Spinal cord (tissue), 10 donors: ENCODE data around the gene LIMA1. TPM values are rescaled to one million over a fixed set of nuclear protein-coding genes. Genes with fewer than 3 reads are reported as not detected.

Source experiments
- DNase-seq, 6 donors: peaks; one replicate each; pipeline versions ENCODE4 v3.0.0 to v3.0.0-alpha.2; 2013 to 2015; ENCODE audit warnings: low spot score in 6 of 6, low read depth in 4 of 6
- H3K27ac ChIP-seq: one replicate; pipeline ENCODE4 v1.5.1; 2013; ENCODE audit warnings: low read depth, low read length, control low read depth
- H3K27me3 ChIP-seq: one replicate; pipeline ENCODE4 v1.6.1; 2013; ENCODE audit warnings: low read length; ENCODE audit not compliant: control insufficient read depth, insufficient read depth
- H3K36me3 ChIP-seq: one replicate; pipeline ENCODE4 v1.6.1; 2013; ENCODE audit warnings: low read length; ENCODE audit not compliant: control insufficient read depth, insufficient read depth
- H3K4me1 ChIP-seq: one replicate; pipeline ENCODE4 v1.6.1; 2013; ENCODE audit warnings: low read length; ENCODE audit not compliant: control insufficient read depth, insufficient read depth
- H3K4me3 ChIP-seq: one replicate; pipeline ENCODE4 v1.5.1; 2013; ENCODE audit warnings: low read depth, low read length, control low read depth
- H3K9me3 ChIP-seq: one replicate; pipeline ENCODE4 v1.6.1; 2013; ENCODE audit warnings: low read length; ENCODE audit not compliant: control insufficient read depth, insufficient read depth
- WGBS: methylation state at CpG from one replicate; pipeline ENCODE4 v1.1.5; 2013; ENCODE audit warnings: missing lambda C conversion rate; ENCODE audit not compliant: insufficient coverage; 5-methylcytosine and 5-hydroxymethylcytosine counted together
- polyA plus RNA-seq, 2 donors: library from polyadenylated mRNA; unstranded; fragments of 120-200 nt; gene quantifications; one replicate each; pipeline ENCODE4 v1.2.1, GENCODE V29; 2013; ENCODE audit not compliant: insufficient read length in 2 of 2
- total RNA-seq, 2 donors: library from RNA; depleted of rRNA in 1 of 2; stranded (reverse); fragments of 120-200 nt in 1 of 2; fragments of >200 nt in 1 of 2; gene quantifications; one replicate each; pipeline versions ENCODE4 v1.2.3 to v1.2.4, GENCODE V29; 2013 to 2014
- donor health status: healthy.

The LIMA1 gene
- total and polyA plus RNA-seq, 4 donors, result 49.3 to 77.7 (median 56.0) TPM

DNA sequence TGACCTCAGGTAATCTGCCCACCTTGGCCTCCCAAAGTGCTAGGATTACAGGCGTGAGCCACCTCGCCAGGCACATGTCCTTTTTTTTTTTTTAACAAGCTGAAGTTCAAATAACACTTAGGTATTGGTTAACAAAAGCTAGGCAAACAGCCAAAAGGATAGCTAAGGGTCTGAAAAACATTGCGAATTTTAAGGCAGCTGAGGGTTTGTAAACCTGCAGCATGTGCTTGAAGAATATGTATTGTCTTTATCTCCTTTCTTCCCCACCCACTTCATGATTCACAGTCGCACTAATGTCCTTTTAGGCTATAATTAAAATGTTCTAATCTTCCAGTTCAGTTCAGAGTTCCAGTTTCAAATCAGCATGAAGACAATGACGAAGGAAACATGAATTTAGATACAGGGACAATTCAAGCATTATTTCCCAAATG, 86.0 kb downstream of the LIMA1 start:
- H3K27me3 ChIP-seq, result no peaks in the 10 kb centered on the region
- H3K36me3 ChIP-seq, result peaks cover 20% of the 10 kb centered on the region
- no peaks in the 10 kb centered on the region for H3K9me3 ChIP-seq
- DNase-seq, result no peak
- no peak overlapping the region for H3K4me3 ChIP-seq
- WGBS, result no CpG with 5 or more reads among the region's 5 CpGs
- no peaks in the 10 kb centered on the region for H3K4me1 ChIP-seq
- no peak overlapping the region for H3K27ac ChIP-seq

DNA sequence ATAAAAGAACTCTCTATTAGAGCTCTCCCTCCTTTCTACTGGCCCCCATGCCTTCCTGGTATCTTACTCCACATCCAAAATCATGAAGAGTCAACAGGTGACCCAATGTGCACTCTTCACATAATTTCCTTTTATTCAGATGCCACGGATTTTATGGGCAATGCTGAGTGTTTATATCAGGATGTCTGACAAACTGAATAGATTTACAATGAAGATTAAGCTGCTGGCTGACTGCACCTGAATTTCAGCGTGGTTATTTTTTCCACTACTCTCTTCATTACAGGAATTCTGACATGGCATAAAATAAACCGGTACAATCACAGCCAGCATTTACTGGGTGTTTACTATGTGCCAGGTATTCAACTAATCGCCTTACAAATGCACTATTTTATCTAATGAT, 86.8 kb downstream of the LIMA1 start:
- Histone ChIP-seq H3K36me3 (peaks cover 21% of the 10 kb centered on the region), H3K4me3 (no peak overlapping the region), H3K27ac (no peak overlapping the region), H3K4me1 (no peaks in the 10 kb centered on the region), H3K27me3 (no peaks in the 10 kb centered on the region), H3K9me3 (no peaks in the 10 kb centered on the region)
- DNase-seq, result peak in 1 of 6 donors; percentile 36
- WGBS, result 40% methylated on average over 1 of the region's 4 CpGs

DNA sequence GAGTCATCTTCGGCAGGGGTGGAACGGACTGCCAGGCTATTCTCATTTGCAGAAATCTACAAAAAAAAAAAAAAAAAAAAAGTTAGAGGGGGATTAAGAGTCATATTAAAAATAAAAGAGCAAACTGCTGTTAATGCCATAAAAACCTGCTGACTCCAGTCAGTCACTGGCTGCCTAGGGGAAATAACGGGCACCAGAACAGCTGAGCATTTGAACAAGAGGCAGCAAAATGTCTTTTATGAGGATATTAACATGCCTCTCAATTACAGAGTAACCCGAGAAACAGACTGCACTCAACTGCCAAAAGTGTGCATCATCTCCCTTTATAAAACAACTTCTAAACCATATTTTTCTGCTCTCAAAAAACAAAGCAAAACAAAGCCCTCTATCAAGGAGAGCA, 87.5 kb downstream of the LIMA1 start:
- no peaks in the 10 kb centered on the region for H3K9me3 ChIP-seq
- 0% methylated on average over 1 of the region's 4 CpGs for WGBS
- no peak overlapping the region for H3K4me3 ChIP-seq
- H3K36me3 ChIP-seq, result peaks cover 27% of the 10 kb centered on the region
- no peaks in the 10 kb centered on the region for H3K27me3 ChIP-seq
- no peaks in the 10 kb centered on the region for H3K4me1 ChIP-seq
- DNase-seq, result peak in 4 of 6 donors; percentile 7 to 96 (median 39)
- H3K27ac ChIP-seq, result no peak overlapping the region

DNA sequence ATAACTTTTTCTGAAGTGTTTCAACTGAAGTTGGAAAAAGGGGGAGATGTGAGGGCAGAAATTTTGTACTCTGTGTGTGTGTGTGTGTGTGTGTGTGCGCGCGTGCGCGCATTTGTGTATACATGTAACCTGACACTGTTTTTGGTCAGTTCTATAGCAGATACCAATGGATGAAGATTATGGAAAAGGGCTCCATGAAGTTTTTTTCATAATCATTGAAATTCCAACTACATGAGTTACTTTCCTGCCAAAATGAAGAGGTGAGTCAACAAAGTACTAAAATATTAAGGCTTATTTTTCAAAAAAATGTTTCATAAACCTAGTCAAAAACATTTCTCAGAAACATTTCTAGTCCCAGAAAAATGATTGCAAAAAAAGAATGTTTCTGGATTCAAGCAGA, 90.4 kb downstream of the LIMA1 start:
- H3K27me3 ChIP-seq, result no peaks in the 10 kb centered on the region
- peaks cover 7% of the 10 kb centered on the region for H3K4me1 ChIP-seq
- DNase-seq, result no peak
- WGBS, result 66% methylated on average over 4 of the region's 5 CpGs
- peaks cover 17% of the 10 kb centered on the region for H3K36me3 ChIP-seq
- no peak overlapping the region for H3K27ac ChIP-seq
- no peaks in the 10 kb centered on the region for H3K9me3 ChIP-seq
- no peak overlapping the region for H3K4me3 ChIP-seq

DNA sequence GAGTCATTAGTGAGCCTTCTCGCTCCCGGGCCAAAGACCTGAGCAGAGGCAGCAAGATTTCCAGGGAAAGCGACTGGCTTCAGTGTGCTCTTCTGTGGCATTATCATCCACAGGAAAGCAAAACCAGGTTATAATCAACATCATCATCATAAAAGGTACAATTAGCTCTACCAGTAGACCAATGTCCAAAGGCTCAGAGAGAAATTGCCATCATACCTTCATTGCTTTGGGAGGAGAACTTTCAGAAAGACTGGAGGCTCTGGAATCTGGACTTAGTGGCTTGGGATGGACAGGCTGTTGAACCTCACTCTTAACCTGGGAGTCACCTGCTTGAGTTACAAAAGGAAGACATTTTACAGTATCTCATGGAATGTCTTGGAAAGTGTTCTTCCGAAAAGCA, 91.1 kb downstream of the LIMA1 start:
- Histone ChIP-seq H3K27me3 (no peaks in the 10 kb centered on the region), H3K4me1 (peaks cover 12% of the 10 kb centered on the region), H3K9me3 (no peaks in the 10 kb centered on the region), H3K27ac (no peak overlapping the region), H3K4me3 (no peak overlapping the region), H3K36me3 (peaks cover 17% of the 10 kb centered on the region)
- WGBS, result no CpG with 5 or more reads among the region's 4 CpGs
- DNase-seq, result no peak

DNA sequence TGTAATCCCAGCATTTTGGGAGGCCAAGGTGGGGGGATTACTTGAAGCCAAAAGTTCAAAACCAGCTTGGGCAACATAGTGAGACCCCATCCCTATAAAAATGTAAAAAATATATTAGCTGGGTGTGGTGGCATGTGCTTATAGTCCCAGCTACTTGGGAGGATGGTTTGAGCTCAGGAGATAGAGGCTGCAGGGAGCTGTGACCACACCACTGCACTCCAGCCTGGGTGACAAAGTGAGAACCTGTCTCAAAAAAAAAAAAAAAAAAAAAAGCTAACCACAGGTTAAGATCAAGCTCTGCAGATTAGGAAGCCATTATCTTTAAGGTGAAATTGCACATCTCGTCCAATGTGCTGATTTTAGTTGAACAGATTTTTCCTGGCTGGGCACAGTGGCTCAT, 92.5 kb downstream of the LIMA1 start:
- H3K9me3 ChIP-seq, result no peaks in the 10 kb centered on the region
- H3K36me3 ChIP-seq, result peaks cover 17% of the 10 kb centered on the region
- no peaks in the 10 kb centered on the region for H3K27me3 ChIP-seq
- WGBS, result 100% methylated on average over 1 of the region's 1 CpG
- H3K4me1 ChIP-seq, result peaks cover 16% of the 10 kb centered on the region
- H3K4me3 ChIP-seq, result no peak overlapping the region
- no peak overlapping the region for H3K27ac ChIP-seq
- no peak for DNase-seq

DNA sequence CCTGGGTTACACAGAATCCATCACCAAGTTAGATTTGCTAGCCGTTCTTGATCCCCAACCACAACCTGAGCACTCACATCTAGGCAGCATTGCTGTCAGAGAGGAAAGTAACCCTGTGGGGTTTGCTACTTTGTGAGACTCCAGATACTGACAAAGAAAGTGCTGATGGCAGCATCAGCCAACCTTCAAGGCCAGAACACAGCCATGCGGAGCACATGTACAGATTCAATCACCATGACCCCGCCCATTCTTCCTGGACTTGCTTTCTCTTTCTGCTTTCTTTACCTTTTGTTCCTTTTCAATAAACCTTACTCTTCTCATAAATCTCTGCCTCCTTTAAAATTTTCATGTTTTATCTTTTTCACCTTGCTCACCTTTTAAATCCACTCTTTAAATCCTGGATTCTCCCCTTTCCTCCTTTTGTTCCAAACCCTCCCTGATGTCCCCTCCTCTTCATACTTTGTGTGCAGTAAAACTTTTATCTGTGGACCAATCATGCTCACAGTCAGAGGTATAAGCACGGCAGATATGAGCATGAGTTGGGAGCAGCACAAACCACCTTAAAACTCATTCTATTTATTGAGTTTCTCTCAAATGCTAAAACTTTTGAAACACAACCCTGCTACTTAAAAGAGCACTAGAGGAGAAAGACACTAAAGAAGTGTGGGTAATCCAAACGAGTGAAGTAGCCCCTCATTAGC, 94.3 kb downstream of the LIMA1 start:
- H3K27ac ChIP-seq, result no peak overlapping the region
- no peaks in the 10 kb centered on the region for H3K27me3 ChIP-seq
- no peak overlapping the region for H3K4me3 ChIP-seq
- 85% methylated on average over 2 of the region's 5 CpGs for WGBS
- H3K9me3 ChIP-seq, result no peaks in the 10 kb centered on the region
- DNase-seq, result no peak
- peaks cover 10% of the 10 kb centered on the region for H3K36me3 ChIP-seq
- peaks cover 24% of the 10 kb centered on the region for H3K4me1 ChIP-seq

DNA sequence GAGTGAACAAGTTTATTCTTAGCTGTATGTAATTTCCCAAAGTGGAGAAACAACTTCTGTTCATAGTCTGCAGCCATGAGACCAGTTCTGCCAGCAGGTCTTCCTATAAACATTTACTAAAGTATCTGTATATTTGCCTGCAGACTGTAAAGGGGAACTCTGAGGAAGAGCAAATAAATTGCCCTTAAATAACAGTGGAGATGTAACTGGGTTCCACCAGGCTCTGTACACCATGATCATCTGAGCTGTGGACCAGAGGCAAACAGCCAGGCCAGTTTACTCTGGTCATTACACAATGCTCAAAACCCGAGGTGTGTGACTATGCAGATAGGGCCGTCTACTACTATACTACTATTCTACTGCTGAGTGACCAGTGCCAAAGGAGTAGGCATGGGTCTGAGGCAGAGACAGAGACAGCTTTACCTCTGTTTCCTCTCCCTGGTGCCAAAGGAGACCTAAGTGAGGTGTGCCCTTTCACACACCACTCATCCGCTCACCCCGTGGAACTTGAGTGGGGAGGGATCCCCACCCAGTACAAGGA, 95.0 kb downstream of the LIMA1 start:
- 88% methylated on average over 2 of the region's 4 CpGs for WGBS
- peak overlapping the region; percentile 76 for H3K27ac ChIP-seq
- DNase-seq, result peak in 1 of 6 donors; percentile 50

DNA sequence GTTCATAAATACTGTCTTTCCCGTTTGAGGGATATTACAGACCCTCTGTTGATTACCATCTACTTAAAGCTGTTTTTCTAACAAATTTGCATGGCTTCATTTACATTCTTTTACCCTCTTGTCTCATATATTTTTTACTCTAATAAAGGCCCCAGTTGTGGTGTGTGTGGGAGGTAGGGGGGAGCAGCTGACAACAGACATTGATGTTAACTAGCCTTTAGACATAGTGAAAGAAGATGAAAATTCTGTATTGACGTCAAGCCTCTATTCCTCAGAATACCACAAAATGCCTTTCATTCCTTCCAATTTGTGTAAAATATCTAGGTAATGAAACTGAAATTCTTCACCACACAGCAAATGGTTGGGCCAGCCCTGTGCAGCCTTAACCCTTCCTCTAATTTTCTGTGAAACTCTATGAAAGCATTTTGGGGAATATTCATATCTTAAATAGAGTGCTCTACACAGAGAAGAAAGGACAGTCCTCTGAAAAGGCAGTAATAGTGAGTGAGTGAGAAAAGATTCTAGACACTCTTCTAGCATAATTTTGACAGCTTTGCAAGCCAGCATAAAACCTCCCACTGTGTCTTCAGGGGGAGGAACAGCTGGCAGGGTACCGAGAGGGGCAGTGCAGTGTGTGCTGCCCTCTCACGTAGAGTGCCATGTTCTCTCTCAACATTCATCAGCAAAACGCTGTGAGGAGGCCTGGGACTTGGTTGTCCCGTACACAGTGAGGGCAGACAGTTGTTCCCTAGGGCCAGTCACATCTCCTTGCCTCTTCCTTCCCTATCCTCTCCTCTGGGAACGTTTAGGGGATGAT, 96.0 kb downstream of the LIMA1 start:
- peak in 2 of 6 donors; percentile 41 to 54 for DNase-seq
- H3K4me1 ChIP-seq, result peaks cover 24% of the 10 kb centered on the region
- WGBS, result 20% methylated on average over 2 of the region's 7 CpGs
- peaks cover 10% of the 10 kb centered on the region for H3K36me3 ChIP-seq
- H3K4me3 ChIP-seq, result no peak overlapping the region
- H3K27me3 ChIP-seq, result no peaks in the 10 kb centered on the region
- peak overlapping the region; percentile 76 for H3K27ac ChIP-seq
- no peaks in the 10 kb centered on the region for H3K9me3 ChIP-seq

More for the DNA sequence above, 95.0 kb downstream of the LIMA1 start:
- Histone ChIP-seq H3K4me1 (peaks cover 24% of the 10 kb centered on the region), H3K4me3 (no peak overlapping the region), H3K27me3 (no peaks in the 10 kb centered on the region), H3K9me3 (no peaks in the 10 kb centered on the region), H3K36me3 (peaks cover 10% of the 10 kb centered on the region)
